ENCODE results near the gene A3GALT2.

Gene A3GALT2

DNA sequence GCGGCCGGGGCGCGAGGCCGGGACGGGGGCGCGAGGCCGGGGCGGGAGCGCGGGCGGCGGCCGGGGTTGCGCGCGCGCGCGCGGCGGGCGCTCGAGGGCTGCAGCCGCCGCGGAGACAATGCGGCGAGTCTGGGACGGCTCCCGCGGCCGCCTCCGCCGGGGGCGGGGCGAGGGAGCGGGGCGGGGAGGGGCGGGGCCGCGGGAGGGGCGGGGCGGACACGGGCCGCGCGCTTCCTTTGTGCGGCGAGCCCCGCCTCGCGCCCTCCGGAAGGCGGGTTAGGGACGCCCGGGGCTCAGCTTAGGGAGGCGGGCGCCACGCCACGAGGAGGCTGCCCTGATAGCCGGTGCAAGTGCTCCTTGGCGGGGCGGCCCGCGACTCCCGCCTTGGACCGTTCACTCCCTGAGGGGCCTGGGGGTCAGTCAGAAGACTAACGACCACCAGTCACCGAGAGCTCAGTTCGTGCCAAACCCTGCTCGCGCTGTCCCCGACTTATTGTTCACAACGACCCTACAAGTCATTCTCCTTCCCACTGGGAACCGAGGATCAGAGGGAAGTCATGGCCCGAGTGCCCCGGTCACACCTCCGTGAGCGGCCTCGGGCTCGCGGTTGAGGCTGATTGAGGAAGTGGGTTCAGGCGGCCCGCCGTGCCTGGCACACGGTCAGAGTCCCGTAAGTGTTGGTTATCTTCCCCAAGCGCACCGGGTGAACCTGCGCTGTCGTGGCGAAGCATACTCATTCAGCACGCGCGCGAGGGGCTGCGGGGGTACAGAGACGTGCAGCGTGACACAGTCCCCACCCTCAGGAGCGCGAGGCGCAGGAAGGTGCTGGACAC is 29.1 kb upstream of the A3GALT2 start:
- peak; percentile 63 to 73 (median 68) for DNase-seq

DNA sequence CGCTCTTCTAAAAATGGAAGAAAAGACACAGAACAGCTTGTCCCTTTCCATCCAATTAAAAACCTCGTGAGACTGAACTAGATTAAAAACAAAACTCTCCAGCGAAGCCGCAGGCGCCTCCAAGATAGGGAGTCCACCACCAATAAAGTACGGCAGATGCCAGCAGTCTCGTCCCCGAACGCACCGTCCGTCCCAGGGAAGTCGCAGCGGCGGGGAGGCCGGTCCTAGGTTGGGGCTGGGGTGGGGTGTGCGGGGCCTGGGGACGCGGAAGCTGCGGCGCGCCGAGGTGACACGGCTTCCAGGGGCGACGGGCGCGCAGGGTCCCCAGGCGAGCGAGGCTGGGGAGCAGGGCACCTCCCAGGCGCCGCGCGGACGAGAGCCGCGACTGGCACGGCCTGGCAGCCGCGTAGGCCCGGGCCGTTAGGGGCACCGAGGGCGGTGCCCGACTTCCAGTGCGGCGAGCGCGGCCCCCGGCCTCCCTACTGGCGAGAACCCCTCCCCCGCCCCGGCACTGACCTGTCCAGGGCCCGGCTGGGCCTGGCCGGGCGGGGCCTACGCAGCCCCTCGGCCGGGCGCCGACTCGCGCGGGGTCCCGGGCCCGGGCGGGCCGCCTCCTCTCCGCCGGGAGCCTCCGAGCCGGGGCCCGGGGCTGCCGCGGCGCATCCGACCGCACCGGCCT is 28.3 kb upstream of the A3GALT2 start:
- DNase-seq = peak in 3 of 4 experiments; percentile 20 to 34 (median 31)

DNA sequence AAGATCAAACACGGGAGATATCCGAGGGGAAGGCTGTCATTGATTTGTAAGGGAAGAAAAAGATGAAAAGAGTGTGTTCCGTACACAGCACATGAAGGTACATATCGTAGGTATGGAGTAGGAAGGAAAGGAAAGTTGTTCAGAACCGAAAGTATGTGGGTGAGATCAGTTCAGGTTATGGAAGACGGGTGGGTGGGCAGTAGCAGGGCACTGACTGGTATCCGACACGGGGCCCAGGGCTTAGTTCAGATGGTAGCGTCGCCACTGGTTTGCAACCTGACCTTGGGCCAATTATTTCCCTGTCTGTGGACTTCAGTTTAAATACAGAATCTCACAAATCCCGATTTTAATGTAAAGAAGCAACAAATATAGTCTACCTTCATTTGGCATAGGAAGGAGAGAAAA is 27.8 kb upstream of the A3GALT2 start:
- DNase-seq = no peak

DNA sequence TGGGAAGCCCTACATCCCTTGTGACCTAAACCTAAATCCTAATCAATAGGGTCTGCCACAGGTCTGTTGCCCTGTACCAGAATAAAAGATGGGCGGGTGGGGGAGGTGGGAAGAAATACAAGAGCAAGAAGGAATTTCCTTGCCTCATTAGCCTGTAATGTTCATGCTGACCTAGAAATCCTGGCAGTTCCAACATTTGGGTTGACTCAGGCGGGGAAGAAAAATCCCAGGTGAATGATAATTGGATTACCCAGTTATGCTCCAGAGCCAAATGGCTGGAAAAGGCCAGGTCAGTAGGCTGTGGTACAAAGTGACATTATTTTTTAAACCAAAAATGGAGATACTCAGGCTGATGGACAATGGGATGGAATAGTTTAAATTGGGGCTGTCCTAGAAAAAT is 27.3 kb upstream of the A3GALT2 start:
- DNase-seq = no peak

DNA sequence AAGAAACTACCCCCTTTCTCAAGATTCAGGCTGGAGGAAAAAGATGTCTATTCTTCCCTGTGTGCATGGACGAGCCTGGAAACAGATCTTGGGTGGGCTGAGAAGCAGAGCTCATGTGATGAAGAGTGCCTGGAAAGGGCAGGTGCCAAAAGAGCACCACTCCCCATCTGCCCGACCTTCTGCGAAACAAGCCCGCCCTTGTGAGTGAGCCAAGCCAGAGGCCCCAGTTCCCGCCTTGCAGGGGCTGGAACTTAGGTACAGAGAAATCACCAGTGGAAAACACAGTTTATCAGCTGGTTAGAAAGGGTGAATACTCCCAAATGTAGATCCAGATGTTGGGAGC is 26.7 kb upstream of the A3GALT2 start:
- no peak for DNase-seq

DNA sequence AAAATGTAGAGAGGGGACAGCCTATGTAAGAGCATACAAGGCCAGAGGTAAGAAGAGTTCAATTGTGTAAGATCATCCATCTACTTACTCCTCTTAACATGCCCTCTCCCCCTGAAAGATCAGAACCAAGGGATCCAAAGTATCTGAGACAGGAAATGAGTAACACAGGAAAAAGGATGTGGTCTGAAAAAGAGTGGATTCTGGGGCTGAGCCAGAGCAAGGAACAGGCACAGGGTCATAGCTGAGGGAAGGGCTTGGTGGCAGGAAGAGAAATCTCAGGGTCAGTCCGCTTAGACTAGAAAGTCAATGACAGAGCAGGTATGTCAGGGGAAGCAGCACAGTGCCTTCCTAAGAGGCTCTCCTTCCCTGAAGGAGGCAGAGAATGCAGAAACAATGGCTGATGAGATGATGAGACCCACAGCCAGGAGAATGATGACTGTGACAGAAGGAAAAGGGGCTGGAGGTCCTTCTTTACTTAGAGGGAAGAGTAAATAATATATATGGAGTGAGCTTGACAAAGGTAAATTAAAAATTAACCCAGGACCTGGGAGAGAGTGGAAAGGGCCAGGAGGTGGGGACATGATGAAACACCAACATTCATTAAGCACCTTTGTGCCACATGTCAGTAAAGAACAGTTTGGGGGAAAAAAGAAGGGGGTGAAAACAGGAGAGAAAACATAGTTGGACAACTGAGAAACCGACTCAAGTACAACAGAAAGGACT is 26.2 kb upstream of the A3GALT2 start:
- no peak for DNase-seq

DNA sequence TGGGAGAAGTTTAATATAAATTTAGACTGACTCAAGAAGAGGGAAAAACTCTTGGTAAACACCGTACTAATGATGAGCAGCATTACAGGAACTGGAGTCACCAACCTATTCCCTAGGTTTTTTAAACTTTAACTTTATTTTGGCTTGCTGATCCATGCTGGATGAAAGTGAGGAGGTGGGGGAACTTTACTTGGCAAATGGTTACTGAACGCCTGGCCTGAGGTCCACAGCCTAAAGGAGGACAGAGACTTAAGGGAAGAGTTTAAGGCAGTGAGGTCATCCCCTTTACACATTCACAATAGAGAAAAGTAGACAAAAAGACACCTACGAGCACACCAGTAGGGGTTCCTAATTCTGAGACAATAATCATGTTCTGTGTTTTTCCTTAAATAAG is 25.6 kb upstream of the A3GALT2 start:
- no peak for DNase-seq

DNA sequence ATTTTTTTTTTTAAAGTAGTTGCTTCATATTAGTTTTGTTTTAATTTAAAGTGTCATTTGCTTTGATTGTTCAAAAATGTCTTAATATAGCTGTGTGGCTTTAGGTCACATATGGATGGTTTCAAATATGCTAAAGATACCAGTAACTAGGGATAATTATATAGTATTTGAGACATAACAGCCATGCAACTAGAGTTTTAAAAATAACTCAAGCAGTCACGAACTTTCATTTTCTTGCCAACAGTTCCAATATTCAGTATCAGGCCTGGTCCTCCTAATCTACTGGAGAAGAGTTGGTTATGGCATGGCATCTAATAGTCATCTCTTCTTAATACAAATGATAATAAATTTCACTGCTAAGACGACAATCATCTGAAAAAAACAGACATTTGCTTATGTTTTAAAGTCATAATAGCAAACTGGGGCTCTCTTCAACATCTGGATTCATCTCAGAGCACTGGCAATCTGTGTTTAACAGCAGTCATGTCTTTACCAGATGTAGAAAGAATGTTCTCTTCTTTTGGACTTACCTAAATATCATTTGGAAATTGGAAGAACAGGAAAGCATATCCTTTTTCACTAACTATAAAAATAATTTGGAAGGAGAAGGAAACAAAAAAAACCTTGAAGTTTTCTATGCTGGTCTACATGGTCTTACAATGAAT is 24.1 kb upstream of the A3GALT2 start:
- no peak for DNase-seq

DNA sequence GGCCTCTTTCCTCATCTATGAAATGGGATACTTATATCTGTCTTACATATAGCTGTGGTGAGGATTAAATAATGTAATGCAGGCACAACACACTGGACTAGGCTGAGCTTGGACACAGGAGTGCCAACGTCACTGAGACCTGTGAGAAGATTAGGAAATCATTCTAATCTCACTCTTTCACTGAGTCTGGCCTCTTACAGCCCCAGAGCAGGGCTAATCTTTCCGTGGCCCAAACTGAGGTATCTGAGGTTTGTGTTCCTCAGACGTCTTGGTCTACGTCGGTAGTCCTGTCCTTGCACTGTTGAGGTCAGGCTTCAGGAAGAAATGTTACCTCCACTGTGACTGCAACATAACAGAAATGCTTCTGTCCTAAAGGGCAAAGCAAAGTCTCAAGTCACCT is 22.6 kb upstream of the A3GALT2 start:
- no peak for DNase-seq

DNA sequence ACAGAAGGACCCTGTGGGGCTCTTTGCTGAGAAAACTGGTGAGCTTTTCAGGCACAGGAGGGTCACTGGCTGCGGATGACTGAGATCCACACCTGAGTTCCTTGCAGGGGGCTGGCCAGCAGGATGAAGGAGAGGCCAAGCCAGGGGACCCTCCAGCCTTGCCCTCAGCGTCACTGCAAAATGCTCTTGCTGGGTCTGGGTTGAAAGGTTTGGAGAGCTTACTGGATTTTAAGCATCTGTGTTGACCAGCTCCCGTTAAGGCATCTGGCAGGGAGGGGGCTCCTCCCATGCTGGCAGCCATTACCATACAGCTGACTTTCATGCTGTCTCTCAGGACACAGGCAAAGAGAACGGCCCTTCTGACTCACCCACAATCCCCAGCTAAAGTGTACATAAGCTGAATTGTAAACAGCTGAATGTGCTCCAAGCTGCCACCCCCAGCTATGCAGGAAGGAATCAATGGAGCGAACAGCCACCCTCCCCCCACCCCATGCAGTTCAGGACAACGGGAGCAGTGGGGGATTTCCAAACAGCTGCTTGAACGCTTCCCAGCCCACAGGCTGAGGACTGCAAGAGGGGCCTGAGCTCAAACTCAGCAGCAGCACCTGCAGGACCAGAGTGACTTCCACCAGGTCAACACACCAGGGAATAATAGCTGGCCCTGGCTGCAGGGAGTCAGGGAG is 21.3 kb upstream of the A3GALT2 start:
- no peak for DNase-seq

DNA sequence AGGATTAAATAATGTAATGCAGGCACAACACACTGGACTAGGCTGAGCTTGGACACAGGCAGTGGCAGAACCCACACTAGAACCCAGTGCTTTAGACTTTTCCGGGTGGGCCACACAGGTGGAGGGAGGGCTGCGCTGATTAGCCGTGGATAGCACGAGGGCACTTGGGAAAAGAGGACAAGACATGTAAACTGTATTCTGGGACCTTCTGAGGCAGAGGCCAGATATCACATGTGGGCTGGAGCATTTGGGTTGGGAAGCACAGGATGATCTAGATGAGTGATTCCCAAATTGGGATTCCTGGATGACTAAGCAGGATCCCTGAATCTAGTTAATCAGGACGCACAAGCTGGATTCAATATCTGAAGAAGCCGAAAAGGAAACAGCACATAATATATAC is 20.3 kb upstream of the A3GALT2 start:
- DNase-seq = no peak

DNA sequence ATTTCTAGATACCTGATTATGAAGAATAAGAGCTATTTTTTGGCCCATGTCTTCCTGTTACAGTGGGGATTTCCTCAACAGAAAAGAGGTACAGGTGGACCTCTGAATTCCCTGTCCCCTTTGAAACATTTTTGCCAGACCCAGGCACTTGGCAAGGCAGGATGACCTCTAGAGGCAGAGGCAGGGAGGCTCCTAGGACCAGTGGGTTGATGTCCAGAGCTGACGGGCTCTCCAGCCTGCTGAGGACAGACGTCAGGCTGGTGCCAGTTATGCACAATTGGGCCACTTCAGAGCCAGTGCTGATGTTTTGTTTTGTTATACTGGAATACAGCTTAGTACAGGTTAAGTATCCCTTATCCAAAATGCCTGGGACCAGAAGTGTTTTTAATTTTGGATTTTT is 18.5 kb upstream of the A3GALT2 start:
- DNase-seq = no peak

DNA sequence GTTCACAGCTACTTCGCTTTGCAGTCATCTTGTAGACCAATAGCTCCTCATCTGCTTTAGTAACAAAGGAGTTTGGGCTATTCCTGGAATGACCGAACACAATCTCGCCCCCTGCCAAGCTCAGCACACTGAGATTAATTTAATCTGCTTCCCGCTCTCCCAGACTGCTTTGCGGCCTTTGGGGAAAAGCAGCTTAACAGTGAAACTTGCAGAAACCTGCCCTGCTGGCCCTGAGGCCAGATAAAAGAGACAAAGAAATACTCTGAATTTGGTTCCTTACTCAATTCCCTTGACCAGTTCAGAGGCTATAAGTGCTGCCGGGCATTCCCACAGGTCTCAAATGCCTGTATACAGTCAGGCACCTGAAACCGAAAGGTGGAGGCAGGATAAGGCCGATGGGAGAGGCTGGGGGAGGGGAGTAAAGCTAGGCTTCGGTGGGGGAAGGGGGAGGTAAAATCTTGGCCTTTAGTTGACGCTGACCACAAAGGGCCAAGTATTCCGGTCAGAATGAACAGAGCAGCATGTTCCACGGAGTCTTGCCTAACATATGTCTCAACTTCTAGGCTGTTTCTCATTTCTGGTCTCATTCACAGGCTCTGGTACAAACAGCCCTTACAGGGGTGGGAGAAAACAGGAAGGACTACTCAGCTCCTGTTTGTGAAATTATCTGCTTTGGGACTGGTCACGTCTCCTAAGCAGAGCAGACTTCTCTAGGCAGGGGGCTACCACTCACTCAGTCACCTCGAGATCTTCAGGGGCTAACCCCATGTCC is 17.7 kb upstream of the A3GALT2 start:
- no peak for DNase-seq

DNA sequence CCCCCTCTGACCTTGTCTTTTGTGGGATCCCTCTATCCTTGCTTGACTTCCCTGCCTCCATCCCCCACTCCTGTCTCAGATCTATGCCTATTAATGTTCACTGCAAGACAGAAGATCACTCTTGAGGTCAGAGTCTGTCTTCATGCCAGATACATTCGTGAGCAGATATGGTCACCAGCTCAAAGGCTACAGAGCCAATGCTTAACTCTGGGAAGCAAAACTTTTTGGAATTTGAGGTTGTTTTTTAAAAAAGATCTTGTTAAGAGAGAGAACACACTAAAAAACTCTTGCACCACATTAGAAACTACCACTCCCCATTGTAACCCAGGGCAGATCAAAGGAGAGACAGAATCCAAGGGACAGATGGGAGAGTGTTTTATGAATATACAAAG is 17.1 kb upstream of the A3GALT2 start:
- no peak for DNase-seq

DNA sequence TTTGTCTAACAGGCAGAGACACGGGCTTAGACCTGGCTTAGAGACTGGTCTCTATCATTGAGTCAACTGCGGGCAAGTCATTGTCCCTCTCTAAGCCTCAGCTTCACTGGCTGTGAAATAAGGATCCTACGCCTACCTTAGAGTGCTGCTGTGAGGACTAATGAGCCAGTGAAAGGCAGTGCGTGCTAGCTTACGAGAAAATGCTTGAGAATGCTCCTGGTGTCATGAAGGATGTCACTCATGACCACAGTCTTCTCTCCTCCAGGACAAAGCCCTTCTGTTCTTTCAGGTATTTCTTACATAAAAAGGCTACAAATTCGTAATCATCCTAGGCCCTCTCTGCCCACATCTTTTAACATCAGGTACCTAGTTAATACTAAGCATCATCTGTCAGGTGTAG is 16.5 kb upstream of the A3GALT2 start:
- no peak for DNase-seq

DNA sequence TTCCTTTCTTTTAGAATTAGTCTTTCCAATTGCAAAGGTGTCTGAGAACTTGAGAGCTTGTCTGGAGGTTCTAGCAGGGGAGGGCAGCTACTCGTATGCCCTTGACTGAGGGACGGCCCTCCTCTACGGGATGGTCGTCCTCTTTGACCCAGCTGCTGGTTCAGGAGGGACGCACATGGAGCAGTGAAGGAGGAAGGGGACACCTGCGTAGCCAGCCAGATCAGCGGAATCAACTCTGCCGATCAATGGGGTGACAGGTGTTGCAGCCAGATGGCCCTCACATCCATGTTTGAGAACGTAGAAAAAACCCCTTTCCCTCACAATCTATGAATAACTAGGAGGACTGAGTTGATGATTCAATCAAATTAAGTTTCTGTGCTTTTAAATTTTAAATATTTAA is 15.7 kb upstream of the A3GALT2 start:
- no peak for DNase-seq

DNA sequence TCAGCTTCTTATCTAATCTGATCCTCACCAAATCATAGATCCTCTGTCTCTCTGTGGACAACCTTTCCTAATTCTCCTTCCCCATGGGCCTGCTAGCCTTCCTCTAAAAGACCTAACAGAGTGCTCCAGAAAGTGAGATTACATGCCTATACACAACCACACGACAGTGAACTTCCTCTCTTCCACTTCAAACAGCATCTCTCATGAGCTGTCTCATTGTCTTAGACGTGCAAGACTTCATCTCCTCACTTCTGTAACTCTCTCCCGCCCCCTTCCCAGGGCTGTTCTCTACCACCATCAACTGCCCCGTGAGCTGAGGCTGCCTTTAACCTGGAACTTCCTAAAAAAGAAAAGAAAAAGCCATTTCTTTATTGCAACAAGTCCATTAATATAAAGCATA is 14.1 kb upstream of the A3GALT2 start:
- no peak for DNase-seq

DNA sequence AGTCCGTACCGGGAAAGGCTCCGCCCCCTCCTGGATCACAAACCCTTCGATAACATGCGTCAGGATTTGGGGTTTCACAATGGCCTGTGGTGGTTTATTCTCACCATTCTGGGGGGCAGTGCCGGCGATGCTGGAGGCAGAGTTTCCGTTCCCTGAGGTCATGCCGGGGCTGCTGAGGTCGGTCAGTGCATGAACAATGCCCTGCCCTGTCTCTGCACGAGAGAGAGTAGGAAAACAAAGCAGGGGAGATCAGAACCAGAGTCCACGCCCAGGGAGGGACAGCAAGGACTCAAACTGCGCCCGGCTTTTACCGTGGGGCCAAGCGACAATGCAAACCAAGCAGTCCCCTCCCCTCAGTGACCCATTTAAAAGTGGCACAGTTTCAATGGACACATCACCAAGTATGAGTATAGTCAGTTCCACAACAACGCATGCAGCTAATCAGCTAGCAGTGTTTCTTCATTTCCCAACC is 13.2 kb upstream of the A3GALT2 start:
- DNase-seq = no peak

DNA sequence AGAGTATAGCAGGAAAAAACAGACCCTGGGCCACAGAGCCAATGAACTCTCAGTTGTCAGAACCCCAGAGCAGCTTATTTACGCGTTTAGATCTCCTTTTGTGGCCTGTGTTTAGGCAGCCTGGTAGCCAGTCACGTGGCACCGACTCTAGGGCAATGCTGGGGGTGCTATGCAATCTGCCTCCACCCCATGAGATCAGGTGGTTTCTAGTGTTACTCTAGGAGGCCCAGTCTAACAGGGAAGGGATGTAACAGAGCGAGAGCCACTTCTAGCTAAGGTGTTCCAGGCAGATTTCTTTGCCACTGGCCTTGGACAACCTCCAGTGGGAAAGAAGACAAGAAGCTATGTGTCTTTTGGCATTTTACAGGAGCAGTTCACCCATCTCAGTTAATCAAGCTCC is 12.0 kb upstream of the A3GALT2 start:
- DNase-seq = no peak

DNA sequence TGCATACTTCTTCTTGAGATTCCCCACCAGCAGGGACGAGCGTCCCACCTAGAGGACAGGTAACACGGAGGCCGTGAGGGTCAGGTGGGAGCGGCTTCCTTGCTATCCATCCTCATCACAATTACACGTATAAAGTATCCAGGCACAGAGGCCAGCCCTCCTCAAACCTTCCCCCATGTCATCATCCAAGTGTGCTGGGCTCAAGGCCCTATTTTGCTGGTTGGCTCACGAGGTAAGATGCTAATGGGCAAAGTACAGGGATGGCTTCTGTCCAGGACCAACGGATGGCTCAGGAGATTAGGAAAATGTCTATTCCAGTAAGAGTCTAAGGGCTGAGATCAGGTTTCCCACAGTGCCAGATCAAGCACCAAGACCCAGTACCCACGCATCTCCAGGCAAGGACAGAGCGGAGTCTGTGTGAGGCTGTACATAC is 11.5 kb upstream of the A3GALT2 start:
- DNase-seq = no peak

DNA sequence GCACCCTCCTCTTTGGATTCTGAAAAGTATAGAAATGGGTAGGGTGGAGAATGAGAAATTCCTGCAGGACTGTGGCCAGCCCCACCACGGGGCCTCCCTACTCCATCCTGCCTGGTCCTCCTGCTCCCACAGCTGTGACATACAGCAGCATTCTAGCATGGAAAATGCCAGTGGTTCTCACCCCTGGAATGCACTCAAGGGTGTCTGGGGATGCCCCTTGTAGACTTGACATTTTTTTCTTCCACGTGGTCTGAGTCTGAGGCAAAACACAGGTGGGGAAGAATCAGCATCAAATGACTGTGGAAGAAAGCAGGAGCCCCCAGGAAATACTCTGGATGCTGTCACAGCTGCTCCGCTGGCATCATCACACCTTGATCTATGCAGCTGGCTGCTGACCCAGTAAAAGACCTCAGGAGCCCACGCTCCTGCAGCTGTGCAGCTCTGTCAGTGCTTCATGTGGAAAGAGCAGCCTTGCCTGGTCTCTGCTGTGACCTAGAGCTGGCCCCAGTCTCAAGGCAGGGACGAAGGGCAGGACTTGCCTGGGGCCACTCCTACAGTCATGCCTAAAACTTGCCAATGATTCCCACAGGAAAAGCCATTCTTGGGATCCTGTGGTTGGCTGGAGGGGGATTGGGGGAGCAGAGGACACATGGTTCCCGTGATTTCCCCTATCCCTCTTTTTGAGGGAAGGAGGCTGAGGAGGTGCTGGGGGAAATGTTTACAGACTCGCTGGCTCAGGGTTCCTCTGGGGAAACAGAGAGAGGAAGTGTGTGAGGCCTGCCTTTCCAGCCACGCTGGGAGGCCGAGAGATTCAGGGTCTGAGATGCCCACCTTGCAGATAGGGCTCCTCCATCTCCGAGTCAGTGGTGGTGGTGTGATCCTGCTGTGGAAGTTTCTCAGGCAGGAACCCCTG is 10.8 kb upstream of the A3GALT2 start:
- no peak for DNase-seq

All from activated CD4-positive, CD25-positive, alpha-beta regulatory T cell (primary cell).